ENCODE data around the gene RAB14.

RAB14 gene

GRCh38 chr9:121189660-121190059 is 12.0 kb downstream of the RAB14 start:
- DNase-seq (ENCODE audit: extremely low read depth, low read depth): no peak
- no peak for TF ChIP-seq CTCF (IDR thresholded peaks at IDR 0.05; ENCODE audit: low read depth, low read length)

- no peak for TF ChIP-seq CTCF (IDR thresholded peaks at IDR 0.05; ENCODE audit: low read depth, low read length)
- no peak for DNase-seq (ENCODE audit: extremely low read depth, low read depth)
These were observed 12.7 kb downstream of the RAB14 start for GRCh38 chr9:121189006-121189405.

- DNase-seq (ENCODE audit: extremely low read depth, low read depth): no peak
- no peak for TF ChIP-seq CTCF (IDR thresholded peaks at IDR 0.05; ENCODE audit: low read depth, low read length)
These were observed 13.9 kb downstream of the RAB14 start for GRCh38 chr9:121187636-121188305.

GRCh38 chr9:121185774-121186403 is 15.8 kb downstream of the RAB14 start:
- no peak for TF ChIP-seq CTCF (IDR thresholded peaks at IDR 0.05; ENCODE audit: low read depth, low read length)
- DNase-seq (ENCODE audit: extremely low read depth, low read depth): no peak

- no peak for TF ChIP-seq CTCF (IDR thresholded peaks at IDR 0.05; ENCODE audit: low read depth, low read length)
- DNase-seq (ENCODE audit: extremely low read depth, low read depth): no peak
These were observed 16.4 kb downstream of the RAB14 start for GRCh38 chr9:121185178-121185745.

GRCh38 chr9:121184463-121184862 is 17.2 kb downstream of the RAB14 start:
- no peak for TF ChIP-seq CTCF (IDR thresholded peaks at IDR 0.05; ENCODE audit: low read depth, low read length)
- DNase-seq (ENCODE audit: extremely low read depth, low read depth): no peak

GRCh38 chr9:121183666-121184423 is 17.8 kb downstream of the RAB14 start:
- DNase-seq (ENCODE audit: extremely low read depth, low read depth): no peak

More at GRCh38 chr9:121183666-121184423, 17.8 kb downstream of the RAB14 start:
- no peak for TF ChIP-seq CTCF (IDR thresholded peaks at IDR 0.05; ENCODE audit: low read depth, low read length)
